GM21423 (cell line): ENCODE measurements around the gene SCYL1.

Experiments used
- ATAC-seq: cut with Tn5 transposase; IDR thresholded peaks from one replicate; pipeline ENCODE4 v1.9.1; 2021; ENCODE audit warnings: mild to moderate bottlenecking, moderate library complexity; ENCODE audit not compliant: unreplicated experiment

SCYL1 gene

GRCh38 chr11:65579291-65579690 lies 54.4 kb downstream of the SCYL1 start:
- ATAC-seq = no peak

GRCh38 chr11:65580031-65580692 lies 55.3 kb downstream of the SCYL1 start:
- ATAC-seq = no peak

- ATAC-seq = no peak
These were observed 55.9 kb downstream of the SCYL1 start for GRCh38 chr11:65580756-65581155.

GRCh38 chr11:65581928-65582327 lies 57.0 kb downstream of the SCYL1 start:
- no peak for ATAC-seq

DNA sequence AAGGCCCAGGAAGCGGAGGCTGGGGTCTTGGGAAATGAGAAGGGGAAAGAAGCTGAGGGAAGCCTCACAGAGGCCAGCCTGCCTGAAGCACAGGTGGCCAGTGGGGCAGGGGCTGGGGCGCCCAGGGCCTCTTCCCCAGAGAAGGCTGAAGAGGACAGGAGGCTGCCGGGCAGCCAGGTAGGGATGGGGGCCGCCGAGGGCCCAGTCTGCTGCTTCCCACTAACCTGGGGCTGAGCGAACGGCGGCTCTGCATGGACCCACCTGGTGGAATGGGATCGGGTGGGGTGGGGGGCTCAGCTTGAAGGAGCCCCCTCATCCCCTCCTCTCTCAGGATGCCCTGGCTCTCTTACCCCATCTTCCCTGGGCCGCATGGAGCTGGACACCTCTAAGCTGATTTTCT lies 58.7 kb downstream of the SCYL1 start:
- ATAC-seq = no peak

- ATAC-seq = no peak
These were observed 59.2 kb downstream of the SCYL1 start for GRCh38 chr11:65584106-65584505.

DNA sequence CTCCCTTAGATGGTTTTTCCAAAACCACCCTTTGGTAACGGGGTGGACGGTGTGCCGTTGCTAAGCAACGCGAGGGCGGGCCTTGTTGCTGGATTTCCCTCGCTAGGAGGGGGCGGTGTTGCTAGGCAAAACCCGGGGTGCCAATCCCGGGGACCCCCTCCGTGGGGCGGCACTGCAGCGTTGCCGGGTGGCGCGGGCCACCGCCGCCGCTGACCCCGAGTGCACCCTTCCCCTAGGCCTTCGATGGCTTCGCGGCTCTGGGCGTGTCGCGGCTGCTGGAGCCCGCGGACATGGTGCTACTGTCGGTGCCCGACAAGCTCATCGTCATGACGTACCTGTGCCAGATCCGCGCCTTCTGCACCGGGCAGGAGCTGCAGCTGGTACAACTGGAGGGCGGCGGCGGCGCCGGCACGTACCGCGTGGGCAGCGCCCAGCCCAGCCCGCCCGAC lies 59.9 kb downstream of the SCYL1 start:
- no peak for ATAC-seq

DNA sequence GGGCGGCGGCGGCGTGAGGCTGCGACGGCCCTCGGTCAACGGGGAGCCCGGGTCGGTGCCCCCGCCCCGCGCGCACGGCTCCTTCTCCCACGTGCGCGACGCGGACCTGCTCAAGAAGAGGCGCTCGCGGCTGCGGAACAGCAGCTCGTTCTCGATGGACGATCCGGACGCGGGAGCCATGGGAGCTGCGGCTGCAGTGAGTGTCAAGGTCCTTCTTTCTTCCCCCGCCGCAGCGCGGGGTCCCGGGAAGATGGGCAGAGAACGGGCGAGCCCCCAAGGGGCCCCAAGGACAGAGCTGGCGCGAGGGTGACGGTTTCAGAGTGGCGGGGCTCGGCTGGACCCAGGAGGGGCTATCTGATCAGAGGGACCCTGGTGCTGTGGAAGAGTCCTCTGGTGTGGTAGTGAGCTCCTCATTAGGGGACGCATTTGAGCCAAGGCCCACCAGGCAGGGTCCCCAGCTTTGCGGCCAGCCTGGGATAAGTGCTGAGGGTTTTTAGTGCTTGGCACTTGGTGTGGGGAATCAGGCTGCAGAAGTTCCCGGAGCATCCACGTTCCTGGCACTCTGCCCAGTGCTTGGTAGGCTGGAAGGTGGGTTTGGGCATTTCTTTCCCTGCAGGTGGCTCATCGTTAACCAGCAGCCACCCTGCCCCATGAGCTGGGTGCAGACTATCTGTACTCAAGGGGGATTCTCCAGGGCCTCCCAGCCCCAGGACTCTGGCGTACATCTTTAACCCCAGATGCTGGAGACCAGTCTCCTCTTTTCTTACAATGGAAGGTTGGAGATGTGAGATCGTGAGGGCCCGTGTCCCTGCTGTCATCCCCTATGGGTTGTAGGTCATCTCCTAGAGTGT lies 60.7 kb downstream of the SCYL1 start:
- ATAC-seq = no peak

DNA sequence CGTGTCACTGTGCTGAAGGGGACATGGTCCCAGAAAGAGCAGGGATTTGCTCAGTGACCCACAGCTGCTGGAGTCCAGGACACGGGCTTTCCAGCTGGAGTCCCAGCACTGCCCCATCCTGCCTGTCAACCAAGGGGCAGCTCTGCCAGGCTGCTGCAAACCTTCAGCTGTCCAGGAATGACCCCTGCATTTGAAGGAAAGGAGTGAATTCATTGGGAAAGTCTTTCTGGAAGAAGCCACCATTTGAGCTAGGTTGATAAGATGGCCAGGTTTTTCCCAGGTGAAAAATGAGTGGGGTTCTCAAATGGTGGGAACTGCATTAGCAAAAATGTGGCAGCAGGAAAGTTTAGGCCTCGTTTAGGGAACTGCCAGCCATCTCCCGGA lies 61.4 kb downstream of the SCYL1 start:
- no peak for ATAC-seq

- no peak for ATAC-seq
These were observed 61.8 kb downstream of the SCYL1 start for GRCh38 chr11:65586676-65587075.
